ENCODE results near the gene STK10. TPM values are rescaled to one million over a fixed set of nuclear protein-coding genes. Genes with fewer than 3 reads are reported as not detected.

The STK10 gene
- polyA plus RNA-seq, 2 of the 4 experiments (the other 2 are of a cell fraction) = 4.3 to 13.1 TPM

GRCh38 chr5:172148381-172148780, 39.6 kb downstream of the STK10 start:
- no peak for ATAC-seq
- ChIA-PET CTCF (no interaction called here), POLR2A (no interaction called here)
- H3K4me1 ChIP-seq = no peaks in the 10 kb centered on the region
- WGBS (ENCODE audit: missing lambda C conversion rate) = 94% methylated on average over 7 of the region's 9 CpGs
- no peak for DNase-seq (ENCODE audit: low read depth in 1 of 2, low spot score in 1 of 2)
- TF ChIP-seq FOSL2 (IDR thresholded peaks at IDR 0.05) = no peak
- no peak for TF ChIP-seq FOSL2 (CRISPR knock-in tag; IDR thresholded peaks at IDR 0.05)
- no peak for TF ChIP-seq CBX2 (IDR thresholded peaks at IDR 0.05; ENCODE audit: borderline replicate concordance, low read depth)
- TF ChIP-seq PBX3 (IDR thresholded peaks at IDR 0.05) = no peak
- no peak for TF ChIP-seq PHF8 (IDR thresholded peaks at IDR 0.05; ENCODE audit: borderline replicate concordance, low read depth)
- TF ChIP-seq E2F6 (IDR thresholded peaks at IDR 0.05; ENCODE audit: borderline replicate concordance, low read depth) = no peak
- no peak for TF ChIP-seq CTCF (IDR thresholded peaks at IDR 0.05)
- TF ChIP-seq HDAC2 (IDR thresholded peaks at IDR 0.05) = no peak
- no peak for FAIRE-seq
- H3K27ac ChIP-seq = no peak overlapping the region
- H3K9me3 ChIP-seq = no peaks in the 10 kb centered on the region
- H3K4me3 ChIP-seq = no peak overlapping the region
- no peak overlapping the region for H3K4me2 ChIP-seq

GRCh38 chr5:172147857-172148256, 40.2 kb downstream of the STK10 start:
- TF ChIP-seq NR3C1 (IDR thresholded peaks at IDR 0.05) = no peak
- no peak for TF ChIP-seq BHLHE40 (IDR thresholded peaks at IDR 0.05; ENCODE audit: low read depth, low read length)
- TF ChIP-seq PBX3 (IDR thresholded peaks at IDR 0.05) = no peak
- no peak for TF ChIP-seq EHMT2 (IDR thresholded peaks at IDR 0.05; ENCODE audit: low read depth)
- TF ChIP-seq HEYL (CRISPR knock-in tag; IDR thresholded peaks at IDR 0.05) = no peak
- TF ChIP-seq REST (IDR thresholded peaks at IDR 0.05) = no peak
- TF ChIP-seq TFCP2L1 (CRISPR knock-in tag; IDR thresholded peaks at IDR 0.05) = no peak
- no peak for ATAC-seq
- Histone ChIP-seq H3K4me3 (no peak overlapping the region), H3K4me2 (no peak overlapping the region), H3K27ac (no peak overlapping the region), H3K4me1 (0 out of 3 replicates have a peak, but pooled peaks cover 1% of the 10 kb centered on the region), H3K9me3 (no peaks in the 10 kb centered on the region)
- WGBS (ENCODE audit: missing lambda C conversion rate) = 88% methylated on average over 10 of the region's 10 CpGs
- ChIA-PET CTCF (no interaction called here), POLR2A (no interaction called here)
- no peak for FAIRE-seq
- DNase-seq (ENCODE audit: low read depth in 1 of 2, low spot score in 1 of 2) = no peak

GRCh38 chr5:172146748-172147092, 41.3 kb downstream of the STK10 start:
- DNase-seq (ENCODE audit: low read depth in 1 of 2, low spot score in 1 of 2) (no peak), ATAC-seq (no peak), FAIRE-seq (no peak)
- Histone ChIP-seq H3K4me1 (0 out of 3 replicates have a peak, but pooled peaks cover 4% of the 10 kb centered on the region), H3K4me2 (no peak overlapping the region), H3K9me3 (no peaks in the 10 kb centered on the region), H3K27ac (no peak overlapping the region), H3K4me3 (no peak overlapping the region)
- POLR2A ChIA-PET = no interaction called here
- TF ChIP-seq NR3C1 (IDR thresholded peaks at IDR 0.05) (no peak), RFX5 (IDR thresholded peaks at IDR 0.05) (no peak), MYC (IDR thresholded peaks at IDR 0.05; ENCODE audit: borderline replicate concordance, low read length) (no peak), NFE2L2 (conservative IDR thresholded peaks at IDR 0.05; ENCODE audit: low read length) (no peak), CBX2 (IDR thresholded peaks at IDR 0.05; ENCODE audit: borderline replicate concordance, low read depth) (no peak), RARB (CRISPR knock-in tag; IDR thresholded peaks at IDR 0.05) (no peak), CHD2 (IDR thresholded peaks at IDR 0.05; ENCODE audit: low read length, partially characterized antibody) (no peak)
- 95% methylated on average over 9 of the region's 9 CpGs for WGBS (ENCODE audit: missing lambda C conversion rate)
- CTCF ChIA-PET = interaction anchor here (0.6 to 1.5 kb wide), 4 partner anchors 9 to 43 kb away, joined by 3 to 6 read pairs (median 3); no protein-coding TSS in a partner anchor
